TTC549 (cell line): ENCODE data around the gene P2RX2.

Experiments used
- FAIRE-seq: peaks from 2 replicates; lab custom pipeline; 2012; peaks lifted over from hg19 to GRCh38; lab: Jason Lieb, UNC

The P2RX2 gene

DNA sequence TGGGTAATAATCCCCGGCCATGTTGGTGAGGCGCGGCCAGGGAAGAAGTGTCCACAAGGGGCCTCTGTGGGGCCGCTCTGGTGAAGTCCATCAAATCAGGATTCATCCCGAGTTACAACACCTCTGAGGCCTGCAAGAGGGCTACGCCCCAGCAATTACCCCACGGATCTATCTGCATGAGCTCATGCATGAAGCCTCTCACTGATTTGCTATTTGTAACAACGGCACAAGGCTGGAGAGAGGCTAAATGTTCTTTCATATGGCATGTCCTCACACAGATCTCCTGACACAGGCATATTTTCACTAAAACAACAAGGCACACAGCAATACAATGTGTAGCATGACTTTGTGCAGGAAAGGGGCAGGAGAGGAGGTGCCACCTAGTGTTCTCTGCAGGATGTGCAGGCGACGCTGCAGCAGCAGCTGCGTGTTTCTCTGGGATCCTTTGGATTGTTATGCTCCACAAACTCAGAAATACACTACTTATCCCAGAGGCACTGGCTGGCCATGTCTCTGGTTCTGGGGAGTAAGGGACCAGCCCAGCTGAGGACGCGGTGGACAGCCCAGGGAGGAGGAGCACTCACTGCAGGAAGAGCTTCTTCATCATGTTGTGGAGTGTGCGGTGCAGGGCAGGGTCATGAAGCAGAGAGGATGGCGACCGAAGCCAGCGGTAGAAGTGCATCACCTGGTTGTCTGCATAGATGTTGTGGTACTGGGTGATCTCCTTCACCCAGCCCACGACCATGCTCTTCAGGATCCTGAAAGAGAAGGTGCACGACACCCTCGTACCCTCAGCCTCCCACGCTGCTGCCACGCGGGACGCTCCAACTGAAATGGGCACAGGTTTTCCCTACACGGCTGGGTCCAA, 20.2 kb downstream of the P2RX2 start:
- no peak for FAIRE-seq

DNA sequence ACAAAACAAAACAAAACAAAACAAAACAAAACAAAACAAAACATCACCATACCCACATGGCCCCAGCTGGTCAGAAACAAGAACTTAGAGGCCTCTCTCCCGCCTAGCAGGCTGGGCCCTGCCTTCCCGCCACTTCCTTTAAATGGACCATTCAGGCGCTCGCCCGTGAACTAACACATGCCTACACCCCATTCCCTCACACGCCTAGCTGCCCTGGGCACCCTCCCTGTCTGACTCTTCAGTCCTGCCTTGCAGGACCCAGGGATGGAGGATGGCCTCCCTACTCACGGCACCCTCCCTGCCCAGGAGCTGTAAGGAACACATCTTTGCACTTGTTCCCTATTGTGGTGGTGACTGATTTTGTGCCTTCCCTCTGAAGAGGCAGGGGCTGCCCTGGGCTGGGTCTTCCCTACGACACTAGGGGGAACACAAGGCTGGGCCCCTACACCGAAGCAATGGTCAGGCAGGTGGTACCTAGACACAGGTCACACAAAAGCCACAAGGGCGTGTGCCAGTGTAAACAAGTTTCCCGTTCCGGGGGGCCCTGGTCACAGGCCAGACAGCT, 21.5 kb downstream of the P2RX2 start:
- no peak for FAIRE-seq

DNA sequence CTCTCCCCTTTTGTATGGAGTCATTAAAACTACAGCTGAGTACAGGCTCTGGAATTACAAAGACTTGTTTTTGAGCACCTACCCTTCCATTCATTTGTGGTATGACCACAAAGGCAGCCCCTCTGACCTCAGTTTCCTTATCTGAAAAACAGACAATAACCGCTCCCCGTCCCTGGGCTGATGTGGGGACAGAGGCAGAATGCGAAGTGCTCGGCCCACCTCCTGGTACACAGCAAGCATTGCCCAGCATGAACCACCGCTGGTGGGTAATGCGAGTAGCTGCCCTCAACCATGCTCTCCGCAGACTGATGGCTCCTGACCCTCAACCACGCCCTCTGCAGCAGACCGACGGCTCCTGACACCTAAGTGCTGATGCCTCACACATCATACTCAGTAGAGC, 22.4 kb downstream of the P2RX2 start:
- FAIRE-seq: no peak

DNA sequence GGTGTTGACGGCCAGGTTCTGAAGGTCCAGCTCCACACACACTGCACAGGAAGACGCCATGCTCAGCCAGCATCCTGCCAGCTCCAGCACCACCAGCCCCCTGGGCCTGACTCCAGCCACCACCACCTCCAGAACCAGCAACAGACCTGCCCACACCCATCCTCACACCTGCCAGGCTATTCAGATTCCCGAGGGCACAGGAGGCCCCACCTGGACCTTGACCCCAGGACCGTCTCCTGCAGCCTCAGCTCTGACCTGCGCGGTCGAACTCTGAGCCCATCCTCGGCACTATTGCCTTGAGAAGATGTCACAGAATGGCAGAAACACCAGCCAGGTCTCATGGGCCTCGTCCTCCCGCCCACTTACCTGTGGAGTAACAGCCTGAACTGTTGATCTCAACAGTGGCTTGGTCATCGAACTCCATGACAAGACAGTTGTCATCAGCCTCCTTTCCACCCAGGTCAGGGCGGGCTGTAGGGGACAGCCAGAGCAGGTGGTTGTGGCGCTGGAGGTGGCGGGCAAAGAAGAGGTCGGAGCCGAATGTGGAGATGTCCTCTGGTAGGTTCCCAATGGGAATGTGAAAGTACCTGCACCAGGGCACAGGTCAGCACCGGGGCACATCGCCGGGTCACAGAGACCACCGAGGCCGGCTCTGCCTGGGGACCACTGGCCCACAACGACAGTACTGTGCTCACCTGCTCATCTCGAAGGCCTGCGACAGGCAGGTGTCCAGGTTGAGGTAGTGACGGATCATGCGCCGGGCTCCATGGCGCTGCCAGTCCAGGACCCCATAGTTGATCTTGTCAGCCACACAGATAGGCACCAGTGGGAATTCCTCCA, 23.5 kb downstream of the P2RX2 start:
- FAIRE-seq: no peak

DNA sequence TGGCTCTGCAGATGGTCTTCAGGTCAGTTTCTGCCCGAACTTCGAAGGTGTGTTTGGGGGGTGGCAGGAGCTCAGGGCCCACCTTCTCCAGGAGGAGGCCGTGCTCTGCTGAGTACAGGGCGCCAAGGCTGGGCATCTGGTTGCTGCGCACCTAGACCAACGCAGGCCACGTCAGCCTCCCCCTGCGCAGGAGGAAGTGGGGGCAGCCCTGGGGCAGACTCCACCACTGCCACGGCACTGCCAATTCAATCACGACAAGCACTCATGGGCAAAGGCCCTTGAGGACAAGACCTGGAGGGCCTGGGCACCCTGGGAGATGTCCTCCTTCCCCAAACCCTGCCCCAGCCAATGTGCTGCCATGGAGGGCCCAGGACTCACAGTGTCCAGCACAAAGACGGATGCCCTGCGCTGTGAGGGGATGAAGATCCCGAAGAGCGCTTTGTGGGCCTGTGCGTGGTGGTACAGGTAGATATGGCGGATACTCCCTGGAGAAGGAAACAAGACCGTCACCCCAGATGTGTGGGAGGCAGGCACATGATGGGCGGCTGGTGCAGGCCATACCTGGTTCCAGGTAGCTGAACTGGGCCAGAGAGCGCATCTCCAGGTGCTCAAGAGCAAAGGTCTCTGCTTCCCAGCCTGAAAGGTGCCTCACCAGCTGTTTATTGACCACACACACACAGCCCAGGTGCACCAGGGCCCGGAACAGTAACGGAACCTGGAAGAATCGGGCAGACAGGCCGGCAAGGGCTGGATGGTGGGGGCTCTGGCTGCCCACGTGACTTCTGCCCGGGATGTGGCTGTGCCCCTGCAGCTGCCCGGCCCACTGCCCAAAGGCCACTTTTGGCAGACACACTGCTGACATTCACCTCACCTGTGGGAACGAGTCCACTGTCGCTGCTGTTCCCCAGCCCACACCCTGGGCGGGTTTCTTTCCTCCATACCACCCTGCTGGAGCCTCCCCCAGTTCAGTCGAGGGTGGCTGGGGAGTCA, 24.6 kb downstream of the P2RX2 start:
- no peak for FAIRE-seq

DNA sequence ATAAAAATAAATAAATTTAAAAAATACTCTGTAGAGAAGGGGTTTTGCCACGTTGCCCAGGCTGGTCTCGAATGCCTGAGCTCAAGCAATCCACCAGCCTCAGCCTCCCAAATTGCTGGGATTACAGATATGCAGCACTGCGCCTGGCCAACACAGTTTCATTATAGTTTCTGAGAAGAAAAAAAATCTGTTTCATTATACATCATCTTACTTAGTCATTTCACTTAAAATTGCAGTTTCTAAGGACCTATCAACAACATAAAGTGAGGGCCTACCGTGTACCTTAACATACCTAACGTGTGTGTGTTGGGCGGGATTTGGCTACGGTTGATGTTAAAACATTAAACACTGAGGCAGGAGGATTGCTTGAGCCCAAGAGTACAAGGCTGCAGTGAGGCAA, 28.3 kb downstream of the P2RX2 start:
- no peak for FAIRE-seq

DNA sequence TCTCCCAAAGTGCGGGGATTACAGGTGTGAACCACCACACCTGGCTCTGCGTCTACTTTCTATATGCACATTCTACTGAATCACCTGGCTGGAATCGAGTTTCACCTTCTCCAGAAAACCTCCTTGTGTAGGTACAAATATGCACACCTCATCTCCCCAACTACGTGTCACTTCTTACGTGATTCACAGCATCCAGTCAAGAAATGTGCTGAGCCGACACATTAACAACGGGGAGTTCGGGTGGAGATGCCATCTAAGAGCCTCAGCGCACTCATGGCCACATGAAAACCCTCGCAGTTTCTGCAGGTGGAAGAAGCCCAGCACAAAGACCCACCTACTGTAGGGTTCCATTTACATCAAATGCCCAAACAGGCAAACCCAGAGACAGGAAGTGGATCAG, 29.3 kb downstream of the P2RX2 start:
- no peak for FAIRE-seq

DNA sequence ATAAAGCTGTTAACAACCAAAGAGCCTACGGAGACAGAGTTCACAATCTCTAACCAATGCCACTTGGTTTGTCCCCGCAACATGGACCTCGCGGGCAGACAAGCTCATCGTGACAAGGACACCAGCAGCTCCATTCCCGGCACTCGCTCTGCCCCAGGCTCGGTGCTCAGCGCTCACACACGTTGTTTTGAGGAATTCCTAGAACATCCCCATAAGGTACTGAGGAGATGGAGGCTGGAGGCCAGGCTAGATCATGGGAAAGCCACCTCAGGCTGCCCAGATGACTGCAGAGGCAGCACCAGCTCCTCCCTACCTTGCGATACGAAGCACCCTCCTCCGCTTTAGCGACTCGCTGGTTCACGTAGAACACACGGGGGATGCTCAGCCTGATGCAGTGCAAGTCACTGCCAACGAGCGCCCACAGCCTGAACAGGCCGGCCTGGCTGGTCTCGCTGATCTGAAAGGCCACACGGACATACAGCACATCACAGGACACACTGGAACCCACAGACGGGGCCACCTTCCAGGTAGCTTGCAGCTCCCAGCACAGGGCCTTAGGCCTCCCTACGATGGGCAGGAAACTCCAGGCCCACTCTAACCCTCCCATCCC, 30.1 kb downstream of the P2RX2 start:
- no peak for FAIRE-seq

DNA sequence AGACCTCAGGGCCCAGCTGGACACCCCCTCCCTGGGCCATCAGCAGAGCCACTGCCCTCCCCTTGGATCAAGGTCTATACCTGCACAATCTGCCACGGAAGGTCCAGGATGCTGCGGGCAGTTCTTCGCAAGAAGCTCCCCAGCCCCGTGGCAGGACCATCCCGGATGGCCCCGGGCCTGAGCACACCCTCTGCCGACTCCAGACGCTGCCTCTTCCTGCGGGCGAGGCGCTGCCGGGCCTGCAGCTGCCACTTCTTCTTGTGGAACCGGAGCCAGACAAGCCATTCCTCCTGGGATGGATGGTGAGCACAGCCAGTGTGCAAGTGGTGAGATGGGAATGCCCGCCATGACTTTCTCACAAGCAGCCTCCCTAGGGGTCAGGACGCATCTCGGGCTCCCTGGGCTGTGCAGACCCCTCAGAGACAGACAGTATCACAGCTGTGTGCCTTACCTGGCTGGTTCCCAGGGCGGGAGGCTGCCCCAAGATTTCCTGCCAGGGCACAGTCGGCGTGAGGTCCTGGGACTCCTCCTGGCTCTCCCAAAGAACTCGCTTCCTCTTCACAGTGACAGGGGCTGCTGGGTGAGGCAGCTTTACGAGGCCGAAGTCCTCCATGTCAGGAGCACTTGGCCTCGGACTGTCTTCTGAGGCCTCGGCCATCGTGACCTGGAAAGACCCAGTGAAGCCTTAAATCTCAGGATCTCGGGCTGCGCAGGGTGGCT, 30.8 kb downstream of the P2RX2 start:
- no peak for FAIRE-seq

DNA sequence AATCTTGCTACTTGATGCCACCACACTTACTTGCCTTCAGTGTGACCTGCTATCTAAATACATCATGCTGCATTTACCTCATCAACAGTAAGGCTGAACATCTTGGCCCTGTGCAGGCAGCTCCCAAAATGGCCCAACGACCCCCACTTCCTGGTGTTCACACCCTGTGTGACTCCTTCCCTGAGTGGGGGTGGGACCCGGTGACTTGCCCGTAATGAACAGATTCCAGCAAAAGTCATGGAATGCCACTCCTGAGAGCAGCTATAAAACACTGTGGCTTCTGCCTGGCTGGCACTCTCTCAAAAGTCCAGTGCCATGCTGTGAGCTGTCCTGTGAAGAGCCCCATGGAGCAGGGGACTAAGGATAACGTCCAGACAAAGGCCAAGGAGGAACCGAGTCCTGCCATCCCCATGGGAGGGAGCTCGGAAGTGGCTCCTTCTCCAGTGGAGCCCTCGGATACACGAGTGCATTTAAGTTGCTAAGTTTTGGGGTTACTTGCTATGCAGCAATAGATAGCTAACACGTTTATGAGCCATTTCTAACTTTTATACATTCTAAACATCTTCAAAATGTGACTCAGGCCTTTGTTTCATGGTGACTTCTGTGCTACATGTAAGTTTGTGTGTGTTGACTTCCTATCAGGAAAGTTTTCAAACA, 33.0 kb downstream of the P2RX2 start:
- no peak for FAIRE-seq

DNA sequence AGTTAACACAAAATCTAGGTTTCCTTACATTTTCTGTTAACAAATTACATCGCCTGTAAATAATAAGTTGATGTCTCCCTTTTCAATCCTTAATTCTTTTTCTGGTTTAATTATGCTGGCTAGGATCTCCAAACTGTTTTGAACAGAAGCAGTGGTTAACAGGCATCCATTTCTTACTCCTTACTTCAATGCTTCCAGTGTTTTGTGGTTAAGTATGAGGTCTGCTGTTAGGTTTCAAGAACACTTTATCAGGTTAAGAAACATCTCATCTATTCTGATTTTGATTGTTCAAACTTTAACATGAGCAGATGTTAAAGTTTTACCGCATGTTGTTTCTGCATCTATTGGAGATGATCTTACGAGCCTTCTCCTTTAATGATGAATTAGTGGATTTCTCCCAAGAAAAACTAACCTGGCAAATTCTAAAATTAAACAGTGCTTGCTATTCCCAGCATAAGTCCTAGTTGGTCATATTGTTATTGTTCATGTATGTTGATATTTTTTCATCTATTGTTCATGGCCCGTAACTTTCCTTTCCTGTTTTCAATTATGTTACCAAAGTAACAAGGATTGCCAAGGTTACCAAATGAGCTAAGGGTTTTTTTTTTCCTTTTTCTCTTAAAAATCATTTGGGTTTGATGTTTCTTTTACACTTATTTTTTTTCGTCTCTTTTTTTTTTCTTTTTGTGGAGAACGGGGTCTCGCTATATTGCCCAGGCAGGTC, 35.2 kb downstream of the P2RX2 start:
- FAIRE-seq: no peak

DNA sequence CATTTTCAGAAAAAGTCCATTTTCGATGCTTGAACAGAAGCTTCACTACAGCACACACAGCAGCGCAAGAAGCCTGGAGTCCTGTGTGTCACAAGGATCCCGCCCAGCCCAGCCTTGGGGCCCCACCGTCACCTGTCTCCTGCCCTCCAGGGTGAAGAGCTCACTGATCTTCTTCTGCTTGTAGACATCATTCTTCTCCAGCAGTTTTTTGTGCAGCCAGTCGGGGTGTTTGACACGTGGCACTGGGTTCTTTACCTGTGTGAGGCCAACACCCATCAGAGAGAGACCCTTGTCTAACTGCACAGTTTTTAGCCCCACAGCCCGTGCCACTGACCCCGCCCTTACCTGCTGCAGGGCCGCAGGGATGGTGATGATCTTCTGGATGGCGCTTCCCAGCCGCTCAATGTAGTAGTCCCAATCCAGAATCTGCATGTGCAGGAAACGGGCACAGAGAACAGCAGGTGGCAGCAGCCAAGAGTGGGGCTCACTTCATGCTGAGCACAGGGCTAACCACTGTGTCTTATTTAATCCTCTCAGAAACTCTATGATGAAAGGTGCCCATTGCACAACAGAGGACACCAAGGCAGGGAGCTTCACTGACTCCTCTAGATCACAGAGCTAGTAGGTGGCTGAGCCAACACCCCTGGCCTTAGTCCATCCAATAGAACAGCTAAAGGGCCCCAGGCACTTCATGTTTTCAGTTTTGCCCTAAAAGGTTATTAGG, 38.6 kb downstream of the P2RX2 start:
- FAIRE-seq: no peak

DNA sequence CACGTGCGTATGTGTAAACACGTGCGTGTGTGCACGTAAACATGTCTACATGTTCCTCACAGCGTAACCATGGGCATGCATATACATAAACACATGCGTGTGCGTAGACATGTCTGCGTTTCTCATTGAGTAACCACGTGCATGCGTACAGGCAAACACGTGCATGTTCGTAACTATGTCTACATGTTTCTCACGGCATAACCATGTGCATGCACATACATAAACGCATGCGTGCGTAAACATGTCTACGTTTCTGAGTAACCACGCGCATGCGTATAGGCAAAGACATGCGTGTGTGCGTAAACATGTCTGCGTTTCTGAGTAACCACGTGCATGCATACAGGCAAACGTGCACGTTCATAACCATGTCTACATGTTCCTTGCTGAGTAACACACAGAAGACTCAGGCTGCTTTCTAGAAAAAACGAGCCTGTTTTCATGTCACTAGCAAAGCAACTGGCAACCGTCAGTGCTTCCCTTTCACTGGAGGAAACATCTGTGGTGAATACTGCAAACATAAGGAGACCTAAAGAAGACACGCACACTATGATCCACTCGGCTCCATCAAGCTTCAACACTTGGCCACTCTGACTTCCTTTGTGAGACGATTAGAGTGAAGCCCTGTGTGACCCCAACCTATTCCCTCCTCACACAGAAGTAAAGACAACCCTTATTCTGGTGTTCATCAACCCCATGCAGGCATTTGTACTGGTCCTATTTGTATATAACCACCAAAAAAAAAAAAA, 39.7 kb downstream of the P2RX2 start:
- no peak for FAIRE-seq

DNA sequence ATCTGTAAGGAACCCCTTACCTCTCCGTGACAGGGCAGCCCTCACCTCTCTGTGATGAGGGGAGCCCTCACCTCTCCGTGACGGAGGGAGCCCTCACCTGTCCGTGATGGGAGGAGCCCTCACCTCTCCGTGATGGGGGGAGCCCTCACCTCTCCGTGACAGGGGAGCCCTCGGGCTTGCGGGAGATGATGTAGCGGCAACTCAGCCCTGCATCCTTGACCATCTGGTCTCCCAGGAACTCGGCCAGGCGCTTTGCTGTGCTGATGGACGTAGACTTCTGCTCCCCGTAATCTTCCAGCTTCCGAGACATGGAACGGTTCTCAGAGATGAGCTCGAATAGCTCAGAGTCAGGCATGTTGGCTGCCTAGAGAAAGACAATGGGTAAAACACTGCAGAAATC, 40.6 kb downstream of the P2RX2 start:
- no peak for FAIRE-seq

DNA sequence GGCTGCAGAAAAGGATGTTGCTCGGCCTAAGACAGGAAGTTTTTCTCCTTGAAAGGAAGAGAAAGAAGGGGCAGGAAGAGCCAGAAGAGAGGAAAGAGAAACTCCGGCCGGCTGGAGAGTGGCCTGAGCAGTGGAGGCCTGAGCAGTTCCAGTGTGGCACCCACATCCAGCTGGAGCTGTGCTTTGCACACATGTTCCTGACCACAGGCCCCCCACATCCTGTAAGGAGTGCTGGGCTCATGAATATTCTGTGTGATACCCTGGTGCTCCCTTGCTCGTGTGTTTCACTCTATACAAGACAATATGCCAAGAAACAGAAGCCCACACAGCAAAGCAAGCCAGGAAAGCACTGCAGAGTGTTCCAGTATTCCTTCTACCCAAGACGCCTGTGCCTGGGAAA, 41.5 kb downstream of the P2RX2 start:
- no peak for FAIRE-seq

DNA sequence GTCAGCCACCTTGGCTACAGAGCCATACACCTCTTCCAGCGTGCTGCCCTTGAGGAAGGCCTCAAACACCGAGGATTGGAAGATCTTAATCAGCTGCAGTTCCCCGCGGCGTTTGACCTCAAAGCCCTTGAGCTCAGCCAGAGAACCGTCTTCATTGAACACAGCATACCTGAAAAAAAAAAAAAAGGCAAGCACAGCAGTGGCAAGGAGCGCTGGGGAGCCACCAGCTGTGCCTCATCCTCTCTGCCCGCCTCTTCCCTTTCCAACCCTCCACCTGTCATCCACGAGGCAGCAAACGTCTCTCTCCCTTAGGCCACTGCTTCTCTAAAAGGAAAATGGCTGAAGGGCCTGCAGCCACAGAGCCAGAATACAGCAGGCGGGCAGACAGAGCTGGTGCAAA, 42.4 kb downstream of the P2RX2 start:
- FAIRE-seq: no peak

DNA sequence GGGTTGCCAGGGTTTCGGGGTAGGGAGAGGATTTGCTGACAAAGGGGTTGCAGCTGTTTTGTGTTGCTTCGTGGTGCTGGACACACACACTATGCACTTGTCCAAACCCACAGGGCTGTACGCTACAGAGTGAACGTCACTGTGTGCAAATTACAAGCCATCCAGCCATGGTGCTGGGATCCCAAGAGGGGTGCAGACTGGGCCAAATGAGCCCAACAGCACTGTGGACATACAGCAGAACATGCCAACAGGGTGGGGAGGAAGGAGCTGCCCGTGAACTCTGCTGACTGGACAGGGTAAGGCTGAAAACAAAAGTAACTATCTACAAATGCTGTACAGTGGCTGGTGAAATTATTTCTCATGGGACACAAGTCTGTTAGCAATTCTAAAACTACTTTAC, 43.4 kb downstream of the P2RX2 start:
- no peak for FAIRE-seq
